ENCODE measurements around the gene GSX1. TPM values are rescaled to one million over a fixed set of nuclear protein-coding genes. Genes with fewer than 3 reads are reported as not detected.
"Not testable (repeated sequence)": the region's sequence is repeated elsewhere in the genome, so short reads cannot be mapped to it uniquely, and the experiment has no call there.

The GSX1 gene
- polyA plus RNA-seq, 3 donors from 2014 or later, result not detected

- H3K4me1 Mint-ChIP-seq, result no peaks in the 10 kb centered on the region
- no peak overlapping the region for H3K27ac Mint-ChIP-seq
- H3K9me3 Mint-ChIP-seq, result no peaks in the 10 kb centered on the region
- H3K36me3 Mint-ChIP-seq, result no peaks in the 10 kb centered on the region
- H3K27me3 Mint-ChIP-seq (ENCODE audit: low read depth in 3 of 3), result peaks cover 5 to 16% (median 7%) of the 10 kb centered on the region in 3 donors
- H3K4me3 Mint-ChIP-seq, result no peak overlapping the region
- no peak for DNase-seq
These were observed 14.6 kb downstream of the GSX1 start for GRCh38 chr13:27806744-27807387.

DNA sequence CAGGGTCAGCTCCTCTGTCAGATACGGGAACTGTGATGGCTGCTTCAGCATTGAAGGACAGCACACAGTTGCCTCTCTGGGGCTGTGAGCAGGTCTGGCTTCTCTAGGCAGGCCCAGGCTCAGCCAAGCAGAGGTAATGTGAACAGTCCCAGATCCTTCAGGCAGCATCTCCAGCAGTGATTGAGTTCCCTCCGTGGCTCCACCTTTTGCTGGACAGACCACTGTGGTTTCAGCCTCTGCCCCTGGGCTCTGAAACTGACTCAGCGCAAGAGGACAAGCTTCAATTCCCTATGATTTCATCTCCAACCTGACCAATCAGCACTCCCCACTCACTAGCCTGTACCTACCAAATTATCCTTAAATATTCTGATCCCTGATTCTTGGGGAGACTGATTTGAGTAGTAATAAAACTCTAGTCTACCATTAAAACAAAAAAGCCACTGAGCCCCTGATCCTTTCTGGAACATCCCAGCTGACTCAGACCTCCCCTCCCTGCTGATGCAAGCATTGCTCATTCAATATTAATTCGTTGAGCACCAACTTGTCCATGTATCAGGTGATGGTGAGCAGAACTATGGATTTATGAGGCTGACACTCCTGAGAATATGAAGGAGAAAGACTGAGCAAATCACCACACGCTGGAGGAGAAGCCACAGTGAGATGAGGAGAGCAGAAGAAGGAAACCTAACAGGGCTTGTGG, 16.7 kb downstream of the GSX1 start:
- H3K36me3 Mint-ChIP-seq, result no peaks in the 10 kb centered on the region
- no peak overlapping the region for H3K4me3 Mint-ChIP-seq
- no peak for DNase-seq
- H3K9me3 Mint-ChIP-seq, result no peaks in the 10 kb centered on the region
- peaks cover 5 to 14% (median 7%) of the 10 kb centered on the region in 3 donors for H3K27me3 Mint-ChIP-seq (ENCODE audit: low read depth in 3 of 3)
- no peaks in the 10 kb centered on the region for H3K4me1 Mint-ChIP-seq
- H3K27ac Mint-ChIP-seq, result no peak overlapping the region

DNA sequence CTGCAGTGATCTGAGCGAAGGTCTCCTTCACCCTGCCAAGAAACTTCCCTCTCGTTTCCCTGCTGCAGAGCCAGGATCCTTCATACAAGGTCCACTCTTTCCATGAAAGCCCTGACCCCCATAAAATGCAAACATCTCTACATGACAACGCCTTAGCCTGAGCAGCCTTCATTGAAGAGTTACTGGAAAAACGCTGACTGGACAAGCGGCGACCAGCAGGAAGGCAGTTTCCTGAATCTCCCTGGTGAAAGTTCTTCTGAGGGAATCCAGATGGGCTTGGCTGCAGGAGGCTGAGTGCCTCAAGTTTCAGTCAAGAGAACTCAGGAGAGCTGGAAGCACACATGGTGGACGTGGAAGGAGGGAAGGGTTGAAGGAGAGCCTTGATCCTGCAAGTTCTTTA, 17.7 kb downstream of the GSX1 start:
- no peak overlapping the region for H3K27ac Mint-ChIP-seq
- H3K9me3 Mint-ChIP-seq, result no peaks in the 10 kb centered on the region
- no peak for DNase-seq
- H3K36me3 Mint-ChIP-seq, result no peaks in the 10 kb centered on the region
- no peak overlapping the region for H3K4me3 Mint-ChIP-seq
- peaks cover 5 to 14% (median 7%) of the 10 kb centered on the region in 3 donors for H3K27me3 Mint-ChIP-seq (ENCODE audit: low read depth in 3 of 3)
- H3K4me1 Mint-ChIP-seq, result no peaks in the 10 kb centered on the region

DNA sequence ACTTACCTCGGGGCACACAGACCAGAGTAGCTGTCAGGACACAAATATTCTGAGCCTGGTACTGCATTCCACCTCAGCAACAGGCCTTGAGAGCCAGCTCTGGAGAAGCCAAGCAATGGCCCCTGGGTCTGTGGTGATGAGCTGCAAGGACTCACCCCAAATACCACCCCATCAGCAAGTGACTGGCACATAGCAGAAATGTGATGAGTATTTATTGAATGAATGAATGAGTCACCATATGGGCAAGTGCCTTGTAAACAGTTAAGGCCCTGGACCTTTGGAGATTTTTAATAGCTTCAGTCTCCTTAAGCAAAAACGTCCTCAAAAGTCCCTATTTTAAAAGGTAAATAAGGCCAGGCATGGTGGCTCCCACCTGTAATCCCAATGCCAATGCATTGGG, 18.2 kb downstream of the GSX1 start:
- Mint-ChIP-seq H3K27me3 (ENCODE audit: low read depth in 3 of 3) (peaks cover 5 to 14% (median 7%) of the 10 kb centered on the region in 3 donors), H3K27ac (no peak overlapping the region), H3K9me3 (no peaks in the 10 kb centered on the region), H3K4me1 (no peaks in the 10 kb centered on the region), H3K4me3 (no peak overlapping the region), H3K36me3 (no peaks in the 10 kb centered on the region)
- no peak for DNase-seq

DNA sequence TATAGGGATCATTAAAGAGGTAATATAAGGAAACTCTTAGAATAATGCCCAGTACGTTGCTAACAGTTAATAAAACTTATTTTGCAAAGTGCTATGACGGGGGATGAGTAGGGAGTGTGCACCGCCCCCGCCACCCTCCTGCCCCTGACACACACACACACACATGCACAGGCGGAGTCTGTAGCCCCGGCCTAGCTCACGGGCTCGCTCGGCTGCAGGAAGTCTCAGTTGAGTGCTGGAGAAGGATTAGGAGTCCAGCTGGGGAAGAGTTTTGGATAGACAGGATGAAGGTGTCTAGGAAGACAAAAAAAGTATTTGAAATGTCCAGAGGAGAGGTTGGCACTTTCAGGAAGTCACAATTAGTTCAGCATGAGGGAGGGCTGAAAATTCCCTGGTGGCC, 21.5 kb downstream of the GSX1 start:
- Mint-ChIP-seq H3K36me3 (no peaks in the 10 kb centered on the region), H3K4me3 (no peak overlapping the region), H3K27me3 (ENCODE audit: low read depth in 3 of 3) (peaks cover 0 to 8% (median 7%) of the 10 kb centered on the region in 3 donors), H3K9me3 (no peaks in the 10 kb centered on the region), H3K27ac (no peak overlapping the region), H3K4me1 (no peaks in the 10 kb centered on the region)
- no peak for DNase-seq

DNA sequence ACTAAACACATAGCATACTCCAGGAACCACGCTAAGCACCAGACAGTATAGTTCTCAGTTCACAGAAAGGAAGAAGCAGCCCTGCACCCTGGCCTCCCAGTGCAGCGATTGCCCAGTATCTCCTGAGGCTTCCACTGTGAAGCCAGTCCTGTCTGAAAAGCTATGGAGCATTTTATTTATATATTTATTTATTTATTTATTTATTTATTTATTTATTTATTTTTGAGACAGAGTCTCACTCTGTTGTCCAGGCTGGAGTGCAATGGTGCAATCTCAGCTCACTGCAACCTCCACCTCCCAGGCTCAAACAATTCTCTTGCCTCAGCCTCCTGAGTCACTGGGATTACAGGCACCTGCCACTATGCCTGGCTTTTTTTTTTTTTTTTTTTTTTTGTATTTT, 25.5 kb downstream of the GSX1 start:
- not testable (repeated sequence) for H3K9me3 Mint-ChIP-seq, H3K36me3 Mint-ChIP-seq, DNase-seq, H3K4me1 Mint-ChIP-seq, H3K4me3 Mint-ChIP-seq, H3K27ac Mint-ChIP-seq
- H3K27me3 Mint-ChIP-seq (ENCODE audit: low read depth in 3 of 3), result peaks cover 3 to 18% (median 5%) of the 10 kb centered on the region in 3 donors

- no peaks in the 10 kb centered on the region for H3K4me1 Mint-ChIP-seq
- H3K36me3 Mint-ChIP-seq, result no peaks in the 10 kb centered on the region
- H3K27me3 Mint-ChIP-seq (ENCODE audit: low read depth in 3 of 3), result peaks cover 5 to 14% (median 5%) of the 10 kb centered on the region in 3 donors
- H3K27ac Mint-ChIP-seq, result no peak overlapping the region
- H3K9me3 Mint-ChIP-seq, result no peaks in the 10 kb centered on the region
- no peak overlapping the region for H3K4me3 Mint-ChIP-seq
- no peak for DNase-seq
These were observed 28.5 kb downstream of the GSX1 start for GRCh38 chr13:27820524-27821482.

- no peak overlapping the region for H3K4me3 Mint-ChIP-seq
- H3K4me1 Mint-ChIP-seq, result peaks cover 0 to 4% of the 10 kb centered on the region in 2 donors
These were observed 29.3 kb downstream of the GSX1 start for GRCh38 chr13:27821566-27821965.

DNA sequence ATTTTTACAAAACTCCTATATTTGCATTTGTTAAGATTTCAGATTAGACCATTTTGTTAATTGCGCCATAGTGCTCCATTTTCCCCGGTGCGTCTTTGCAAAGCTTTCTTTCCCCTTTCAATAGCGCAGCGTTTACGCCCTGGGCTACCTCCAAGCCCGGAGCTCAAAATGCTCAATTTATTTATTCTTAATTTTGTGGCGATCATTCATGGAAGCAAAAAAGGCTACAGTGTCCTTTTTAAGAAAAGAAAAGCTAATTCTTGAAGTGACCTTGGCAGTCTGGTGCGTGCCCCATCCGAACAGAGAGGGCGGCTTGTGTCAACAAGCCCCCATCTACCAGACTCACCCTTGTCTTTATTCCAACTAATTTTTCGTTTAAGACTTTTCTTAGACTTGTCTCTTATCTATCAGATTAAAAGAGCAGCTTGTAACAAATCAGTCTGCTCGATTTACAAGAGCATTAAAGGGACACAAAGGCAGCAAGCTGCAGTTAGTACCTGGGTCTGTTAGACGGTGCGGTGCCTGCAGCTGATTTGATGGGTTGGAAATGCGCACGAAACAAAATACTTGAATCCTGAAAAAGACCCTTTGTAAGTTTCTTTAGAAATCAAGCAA, 30.1 kb downstream of the GSX1 start:
- H3K9me3 Mint-ChIP-seq, result peaks cover 0 to 2% (median 0%) of the 10 kb centered on the region in 6 donors
- DNase-seq, result no peak
- H3K4me1 Mint-ChIP-seq, result peaks cover 0 to 4% of the 10 kb centered on the region in 2 donors
- peaks cover 7 to 14% (median 7%) of the 10 kb centered on the region in 3 donors for H3K27me3 Mint-ChIP-seq (ENCODE audit: low read depth in 3 of 3)
- H3K36me3 Mint-ChIP-seq, result no peaks in the 10 kb centered on the region
- H3K27ac Mint-ChIP-seq, result no peak overlapping the region
- H3K4me3 Mint-ChIP-seq, result no peak overlapping the region

More at GRCh38 chr13:27821566-27821965, 29.3 kb downstream of the GSX1 start:
- Mint-ChIP-seq H3K9me3 (no peaks in the 10 kb centered on the region), H3K27ac (no peak overlapping the region), H3K27me3 (ENCODE audit: low read depth in 3 of 3) (peaks cover 5 to 14% (median 5%) of the 10 kb centered on the region in 3 donors), H3K36me3 (no peaks in the 10 kb centered on the region)
- DNase-seq, result no peak

GRCh38 chr13:27822873-27823311, 30.6 kb downstream of the GSX1 start:
- no peak overlapping the region for H3K27ac Mint-ChIP-seq
- peaks cover 8 to 14% (median 9%) of the 10 kb centered on the region in 3 donors for H3K27me3 Mint-ChIP-seq (ENCODE audit: low read depth in 3 of 3)
- peaks cover 0 to 2% (median 0%) of the 10 kb centered on the region in 6 donors for H3K9me3 Mint-ChIP-seq
- H3K36me3 Mint-ChIP-seq, result no peaks in the 10 kb centered on the region
- no peak overlapping the region for H3K4me3 Mint-ChIP-seq
- peaks cover 0 to 4% of the 10 kb centered on the region in 2 donors for H3K4me1 Mint-ChIP-seq
- no peak for DNase-seq

GRCh38 chr13:27824121-27824520, 31.8 kb downstream of the GSX1 start:
- Mint-ChIP-seq H3K27me3 (ENCODE audit: low read depth in 3 of 3) (peaks cover 9 to 20% (median 11%) of the 10 kb centered on the region in 3 donors), H3K4me1 (peaks cover 4 to 6% of the 10 kb centered on the region in 2 donors)

DNA sequence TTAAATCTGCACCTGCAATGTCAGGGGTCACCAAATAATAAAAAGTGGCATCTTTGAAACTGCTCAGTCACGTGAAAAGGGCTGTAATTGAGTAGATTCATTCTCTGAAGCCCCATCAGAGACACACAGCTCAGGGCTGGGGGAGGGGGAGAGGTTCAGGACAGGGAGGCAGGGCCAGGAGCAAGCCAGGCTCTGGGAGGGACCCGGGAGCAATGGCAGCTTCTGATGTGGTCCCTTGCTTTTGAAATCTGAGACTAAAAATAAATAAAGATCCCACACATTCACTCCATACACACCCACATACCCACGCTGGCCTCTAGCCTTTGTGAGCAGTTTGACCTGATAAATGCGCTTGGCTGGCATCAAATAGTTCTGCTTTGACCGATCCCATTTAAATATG, 32.8 kb downstream of the GSX1 start:
- H3K27me3 Mint-ChIP-seq (ENCODE audit: low read depth in 3 of 3), result peaks cover 9 to 22% (median 13%) of the 10 kb centered on the region in 3 donors
- peaks cover 0 to 2% (median 0%) of the 10 kb centered on the region in 6 donors for H3K9me3 Mint-ChIP-seq
- H3K4me1 Mint-ChIP-seq, result peaks cover 4 to 16% of the 10 kb centered on the region in 2 donors
- no peak for DNase-seq
- no peaks in the 10 kb centered on the region for H3K36me3 Mint-ChIP-seq
- no peak overlapping the region for H3K4me3 Mint-ChIP-seq
- H3K27ac Mint-ChIP-seq, result no peak overlapping the region

More at GRCh38 chr13:27824121-27824520, 31.8 kb downstream of the GSX1 start:
- no peak for DNase-seq
- Mint-ChIP-seq H3K27ac (no peak overlapping the region), H3K36me3 (no peaks in the 10 kb centered on the region), H3K9me3 (peaks cover 0 to 2% (median 0%) of the 10 kb centered on the region in 6 donors), H3K4me3 (no peak overlapping the region)
